ENCODE results near the gene POMT2. TPM values are rescaled to one million over a fixed set of nuclear protein-coding genes. Genes with fewer than 3 reads are reported as not detected.

POMT2 gene
- polyA plus RNA-seq, 1 of the 3 experiments (the other 2 are of a cell fraction), result 19.9 TPM

GRCh38 chr14:77325746-77326094 is 5.0 kb upstream of the POMT2 start:
- Histone ChIP-seq H2AFZ (ENCODE audit: low read depth) (no peak overlapping the region), H3K9me3 (no peaks in the 10 kb centered on the region), H4K20me1 (ENCODE audit: insufficient read depth) (no peaks in the 10 kb centered on the region), H3K4me1 (ENCODE audit: control insufficient read depth in 1 of 2, insufficient read depth in 2 of 2, low read depth in 1 of 2, low read length in 1 of 2) (peaks cover 0 to 8% of the 10 kb centered on the region in 2 experiments; a peak in 2 of 4 replicates), H3K27ac (ENCODE audit: low read depth in 2 of 2, low read length in 1 of 2) (no peak overlapping the region), H3K79me2 (ENCODE audit: insufficient read depth) (peaks cover 5% of the 10 kb centered on the region; the same call in 1 of the 2 replicates), H3K9ac (no peak overlapping the region), H3F3A (replicated peaks; ENCODE audit: insufficient read depth) (no peaks in the 10 kb centered on the region), H3K4me3 (ENCODE audit: low read depth in 2 of 2, low read length in 1 of 2) (no peak overlapping the region), H3K9me2 (no peaks in the 10 kb centered on the region), H3K27me3 (ENCODE audit: insufficient read depth) (no peaks in the 10 kb centered on the region), H3K4me2 (no peak overlapping the region), H3K36me3 (replicated peaks in 1 of 2; ENCODE audit: control insufficient read depth in 1 of 2, insufficient read depth in 2 of 2, low read length in 1 of 2) (no peaks in the 10 kb centered on the region)
- POLR2A ChIA-PET, result interaction anchor here (1.0 kb wide), 1 partner anchor 8 kb away, joined by 3 read pairs; no protein-coding TSS in a partner anchor
- CTCF ChIA-PET, result interaction anchor here (1.0 to 2.1 kb wide), 3 partner anchors 10 to 298 kb away, joined by 3 to 10 read pairs (median 3); no protein-coding TSS in a partner anchor
- no CpG with 5 or more reads among the region's 3 CpGs for WGBS (ENCODE audit: low lambda C conversion rate)
- TF ChIP-seq MEF2A (IDR thresholded peaks at IDR 0.05; ENCODE audit: borderline replicate concordance, low read depth), result no peak
- DNase-seq, result no peak

DNA sequence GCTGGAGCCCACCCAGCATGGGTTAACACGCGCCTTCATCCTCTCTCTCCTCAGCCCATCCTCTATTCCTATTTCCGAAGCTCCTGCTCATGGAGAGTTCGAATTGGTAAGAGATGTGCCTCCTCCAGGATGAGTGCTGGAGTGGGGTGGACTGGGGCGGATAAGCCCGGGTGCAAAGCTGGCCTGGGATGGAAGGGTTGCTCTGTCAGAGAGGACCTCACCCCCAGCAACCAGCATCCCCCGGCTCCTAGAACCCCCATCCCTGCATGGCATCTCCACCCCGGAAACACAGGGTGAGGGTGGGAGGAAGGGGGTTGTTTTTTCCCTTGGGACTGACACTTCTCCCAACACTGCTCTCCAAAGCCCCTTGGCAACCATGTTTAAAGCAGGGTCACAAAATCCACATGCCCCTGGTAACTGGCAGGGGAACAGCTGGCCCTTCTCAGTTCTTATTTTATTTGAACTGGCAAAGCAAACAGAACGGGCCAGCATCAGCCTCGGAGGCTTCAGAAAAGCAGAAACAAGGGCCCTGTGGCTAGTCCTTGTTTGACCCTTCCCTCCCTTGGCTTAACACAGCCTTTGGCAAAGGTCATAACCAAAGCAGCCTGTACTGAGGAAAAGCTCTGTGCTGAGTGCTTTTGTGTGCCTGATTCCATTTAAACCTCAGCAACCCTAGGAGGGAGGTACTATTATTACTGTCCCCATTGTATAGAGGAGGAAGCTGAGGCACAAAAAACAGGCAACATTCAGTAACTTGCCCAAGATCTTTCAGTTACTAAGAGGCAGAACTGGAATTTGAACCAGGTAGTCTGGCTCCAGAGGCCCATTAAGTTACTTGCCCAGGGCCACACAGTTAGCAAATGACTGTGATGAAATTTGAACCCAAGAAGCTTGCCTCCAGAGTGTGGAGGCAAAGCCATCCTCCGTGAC is 4.4 kb upstream of the POMT2 start:
- H3K27me3 ChIP-seq (ENCODE audit: insufficient read depth), result no peaks in the 10 kb centered on the region
- no peak overlapping the region for H3K4me3 ChIP-seq (ENCODE audit: low read depth in 2 of 2, low read length in 1 of 2)
- H3K4me1 ChIP-seq (ENCODE audit: control insufficient read depth in 1 of 2, insufficient read depth in 2 of 2, low read depth in 1 of 2, low read length in 1 of 2), result peaks cover 0 to 8% of the 10 kb centered on the region in 2 experiments; a peak in 2 of 4 replicates
- 85% methylated on average over 7 of the region's 11 CpGs for WGBS (ENCODE audit: low lambda C conversion rate)
- TF ChIP-seq MAX (IDR thresholded peaks at IDR 0.05; ENCODE audit: low read depth) (no peak), IRF3 (IDR thresholded peaks at IDR 0.05; ENCODE audit: low read depth, low read length) (no peak), JUND (IDR thresholded peaks at IDR 0.05) (no peak), FOXJ3 (CRISPR knock-in tag; IDR thresholded peaks at IDR 0.05) (no peak), NRF1 (IDR thresholded peaks at IDR 0.05; ENCODE audit: low read depth, low read length) (no peak), YY1 (IDR thresholded peaks at IDR 0.05; ENCODE audit: low read depth) (no peak), POLR2AphosphoS5 (IDR thresholded peaks at IDR 0.05; ENCODE audit: low read depth, low read length) (no peak), FOSL2 (IDR thresholded peaks at IDR 0.05; ENCODE audit: borderline replicate concordance, low read depth) (no peak), MEF2A (IDR thresholded peaks at IDR 0.05; ENCODE audit: borderline replicate concordance, low read depth) (no peak), GABPA (IDR thresholded peaks at IDR 0.05; ENCODE audit: low read depth) (no peak), CHD2 (IDR thresholded peaks at IDR 0.05; ENCODE audit: low read length, partially characterized antibody) (no peak), RFX5 (IDR thresholded peaks at IDR 0.05; ENCODE audit: low read length) (no peak), RXRA (IDR thresholded peaks at IDR 0.05; ENCODE audit: borderline replicate concordance, low read depth) (no peak), USF2 (IDR thresholded peaks at IDR 0.05; ENCODE audit: borderline replicate concordance, low read depth, low read length) (no peak), SIN3A (IDR thresholded peaks at IDR 0.05; ENCODE audit: borderline replicate concordance, low read depth, low read length) (no peak), RCOR1 (IDR thresholded peaks at IDR 0.05; ENCODE audit: low read length) (no peak), CTCF (IDR thresholded peaks at IDR 0.05) (no peak), GATA2 (CRISPR knock-in tag; IDR thresholded peaks at IDR 0.05) (no peak)
- H3K27ac ChIP-seq (ENCODE audit: low read depth in 2 of 2, low read length in 1 of 2), result no peak overlapping the region
- H3K36me3 ChIP-seq (replicated peaks in 1 of 2; ENCODE audit: control insufficient read depth in 1 of 2, insufficient read depth in 2 of 2, low read length in 1 of 2), result no peaks in the 10 kb centered on the region
- H3F3A ChIP-seq (replicated peaks; ENCODE audit: insufficient read depth), result peaks cover 3% of the 10 kb centered on the region
- ChIA-PET CTCF (interaction anchor here (1.0 to 2.1 kb wide), 4 partner anchors 9 to 297 kb away, joined by 3 to 10 read pairs (median 4); no protein-coding TSS in a partner anchor), POLR2A (interaction anchor here (1.0 to 1.1 kb wide), 2 partner anchors 8 to 52 kb away, joined by 3 read pairs; partner anchors contain the start of genes SAMD15 and TMED8)
- no peaks in the 10 kb centered on the region for H4K20me1 ChIP-seq (ENCODE audit: insufficient read depth)
- no peak overlapping the region for H3K9ac ChIP-seq
- H3K4me2 ChIP-seq, result no peak overlapping the region
- no peak for DNase-seq
- H3K9me3 ChIP-seq, result no peaks in the 10 kb centered on the region
- H2AFZ ChIP-seq (ENCODE audit: low read depth), result no peak overlapping the region
- peaks cover 5% of the 10 kb centered on the region; the same call in 1 of the 2 replicates for H3K79me2 ChIP-seq (ENCODE audit: insufficient read depth)
- no peaks in the 10 kb centered on the region for H3K9me2 ChIP-seq

All from SK-N-SH (cell line).